ENCODE measurements around the gene ITGB1BP1.

The ITGB1BP1 gene

DNA sequence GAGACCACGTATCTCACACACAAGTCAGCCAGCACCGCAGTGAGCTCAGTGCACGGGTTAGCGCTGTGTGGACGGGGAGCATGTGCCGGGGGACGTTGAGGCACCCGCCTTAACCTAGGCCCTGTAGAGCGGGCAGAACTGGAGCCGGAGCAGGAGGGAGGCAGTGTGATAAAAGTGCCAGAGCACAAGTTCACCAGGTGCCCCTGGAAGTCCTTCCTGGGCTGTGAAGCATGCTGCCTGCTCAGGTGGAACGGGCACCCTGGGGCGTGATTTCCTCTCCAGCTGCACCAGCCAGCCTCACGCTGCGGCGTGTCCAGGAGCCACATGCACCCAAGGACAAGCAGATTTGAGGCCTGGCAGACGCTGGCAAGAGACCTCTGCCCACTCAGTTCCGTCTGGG, 50.3 kb downstream of the ITGB1BP1 start:
- no peak overlapping the region for H3K4me3 ChIP-seq (ENCODE audit: low read depth, low read length)
- no peak for DNase-seq (ENCODE audit: low read depth, low spot score)
- no peak for TF ChIP-seq CTCF (IDR thresholded peaks at IDR 0.05; ENCODE audit: low read depth, low read length)
- in situ Hi-C loops (cut with HindIII; ENCODE audit: low sequenced_read_pairs), result no loop called here

GRCh38 chr2:9370746-9371145, 52.6 kb downstream of the ITGB1BP1 start:
- DNase-seq (ENCODE audit: low read depth, low spot score), result no peak
- no peak overlapping the region for H3K4me3 ChIP-seq (ENCODE audit: low read depth, low read length)
- in situ Hi-C loops (cut with HindIII; ENCODE audit: low sequenced_read_pairs), result no loop called here
- TF ChIP-seq CTCF (IDR thresholded peaks at IDR 0.05; ENCODE audit: low read depth, low read length), result no peak

- TF ChIP-seq CTCF (IDR thresholded peaks at IDR 0.05; ENCODE audit: low read depth, low read length), result no peak
- in situ Hi-C loops (cut with HindIII; ENCODE audit: low sequenced_read_pairs), result no loop called here
- no peak overlapping the region for H3K4me3 ChIP-seq (ENCODE audit: low read depth, low read length)
- DNase-seq (ENCODE audit: low read depth, low spot score), result no peak
Measured at GRCh38 chr2:9366026-9366425, 57.3 kb downstream of the ITGB1BP1 start.

DNA sequence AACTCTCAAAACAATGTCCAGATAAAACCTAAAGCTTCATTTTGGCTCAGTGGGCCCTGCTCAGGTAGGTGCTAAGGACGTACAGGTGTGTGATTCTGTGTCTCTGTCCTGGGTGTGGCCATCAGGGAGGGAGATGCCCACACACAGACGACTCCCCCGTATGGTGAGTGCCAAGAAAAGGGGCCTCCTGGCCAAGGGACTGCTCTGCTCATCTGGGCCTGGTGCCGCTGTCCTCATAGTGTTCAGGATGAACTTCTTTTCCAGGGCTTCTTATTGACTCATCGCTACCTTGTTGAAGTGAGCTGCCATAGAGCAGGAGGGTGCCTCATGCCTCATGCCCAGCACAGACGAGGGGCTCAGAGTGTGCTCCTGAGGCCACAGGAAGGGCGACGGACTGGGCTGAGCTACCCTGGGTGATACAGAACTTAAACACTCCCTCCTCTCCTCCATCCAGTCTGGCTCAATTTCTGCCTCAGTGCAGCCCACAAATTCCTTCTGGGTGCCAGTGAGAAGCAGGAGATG, 57.8 kb downstream of the ITGB1BP1 start:
- DNase-seq (ENCODE audit: low read depth, low spot score), result no peak
- in situ Hi-C loops (cut with HindIII; ENCODE audit: low sequenced_read_pairs), result no loop called here
- TF ChIP-seq CTCF (IDR thresholded peaks at IDR 0.05; ENCODE audit: low read depth, low read length), result no peak
- no peak overlapping the region for H3K4me3 ChIP-seq (ENCODE audit: low read depth, low read length)

GRCh38 chr2:9364791-9365497, 58.4 kb downstream of the ITGB1BP1 start:
- in situ Hi-C loops (cut with HindIII; ENCODE audit: low sequenced_read_pairs), result no loop called here
- H3K4me3 ChIP-seq (ENCODE audit: low read depth, low read length), result no peak overlapping the region
- TF ChIP-seq CTCF (IDR thresholded peaks at IDR 0.05; ENCODE audit: low read depth, low read length), result no peak
- DNase-seq (ENCODE audit: low read depth, low spot score), result no peak

GRCh38 chr2:9364373-9364772, 59.0 kb downstream of the ITGB1BP1 start:
- DNase-seq (ENCODE audit: low read depth, low spot score), result no peak
- in situ Hi-C loops (cut with HindIII; ENCODE audit: low sequenced_read_pairs), result no loop called here
- no peak for TF ChIP-seq CTCF (IDR thresholded peaks at IDR 0.05; ENCODE audit: low read depth, low read length)
- H3K4me3 ChIP-seq (ENCODE audit: low read depth, low read length), result no peak overlapping the region
